Esophagus squamous epithelium (tissue), 5 donors: ENCODE measurements around the gene DVL1. TPM values are rescaled to one million over a fixed set of nuclear protein-coding genes. Genes with fewer than 3 reads are reported as not detected.
"Not testable (repeated sequence)": the region's sequence is repeated elsewhere in the genome, so short reads cannot be mapped to it uniquely, and the experiment has no call there.

Experiments used
- DNase-seq: peaks from one replicate; lab custom pipeline; 2025; lab: John Stamatoyannopoulos, UW
- H3K27ac ChIP-seq, 4 donors: fragments of 200-600 bp; sonication (generic); one replicate each; pipeline ENCODE4 v1.5.1; 2016 to 2019; ENCODE audit warnings: mild to moderate bottlenecking in 1 of 4
- H3K27me3 ChIP-seq, 4 donors: fragments of 200-600 bp; sonication (generic); 1 replicate in 3 of 4; 2 replicates in 1 of 4; pipeline versions ENCODE4 v1.5.1 to v1.6.0; 2017 to 2021; ENCODE audit warnings: antibody characterized with exemption in 1 of 4
- H3K36me3 ChIP-seq, 3 donors: fragments of 200-600 bp; sonication (generic); one replicate each; pipeline ENCODE4 v1.5.1; 2016 to 2019
- H3K4me1 ChIP-seq, 3 donors: fragments of 200-600 bp; sonication (generic); one replicate each; pipeline ENCODE4 v1.5.1; 2017 to 2019
- H3K4me3 ChIP-seq, 4 donors: fragments of 200-600 bp; sonication (generic); 1 replicate in 3 of 4; 2 replicates in 1 of 4; pipeline ENCODE4 v1.5.1; 2016 to 2019; ENCODE audit warnings: mild to moderate bottlenecking in 2 of 4, moderate library complexity in 1 of 4
- H3K9me3 ChIP-seq, 3 donors: fragments of 200-600 bp; sonication (generic); one replicate each; pipeline ENCODE4 v1.5.1; 2016 to 2019
- CTCF ChIP-seq, 6 experiments: fragments of 450-650 bp in 4 of 6; fragments of 200-600 bp in 2 of 6; sonication (generic) in 2 of 6; IDR thresholded peaks; one replicate each; pipeline ENCODE4 v1.5.1; 2016 to 2019; ENCODE audit warnings: antibody characterized with exemption in 6 of 6, mild to moderate bottlenecking in 4 of 6, moderate library complexity in 4 of 6
- POLR2A ChIP-seq, 4 donors: fragments of 450-650 bp; IDR thresholded peaks; one replicate each; pipeline ENCODE4 v1.6.1; 2017; ENCODE audit warnings: antibody characterized with exemption in 4 of 4, mild to moderate bottlenecking in 4 of 4, moderate library complexity in 3 of 4
- WGBS, 2 donors: methylation state at CpG; one replicate each; pipeline ENCODE4 v1.1.5; 2018; 5-methylcytosine and 5-hydroxymethylcytosine counted together
- intact Hi-C: fragments of 100-400 bp; cut with DNase I; formaldehyde crosslinking; loops from one replicate; pipeline ENCODE4 v1.15.0; 2022
- total RNA-seq, 4 donors: library from RNA; depleted of rRNA; stranded (reverse); fragments of >200 nt; gene quantifications; one replicate each; pipeline ENCODE4 v1.1.0, GENCODE V29; 2016
- donor health status: DM: yes; HTN: yes; CAD: no.

Gene DVL1
- total RNA-seq, 4 donors from 2014 or later, result 63.5 to 111 (median 88.0) TPM

GRCh38 chr1:1317420-1317819, 31.8 kb downstream of the DVL1 start:
- no peak for DNase-seq
- Histone ChIP-seq H3K27ac (peak overlapping the region; percentile 50 to 87 (median 82)), H3K27me3 (no peaks in the 10 kb centered on the region), H3K4me1 (peaks cover 15 to 66% (median 34%) of the 10 kb centered on the region in 3 donors), H3K4me3 (no peak overlapping the region), H3K9me3 (no peaks in the 10 kb centered on the region), H3K36me3 (peaks cover 28 to 85% (median 39%) of the 10 kb centered on the region in 3 donors)
- TF ChIP-seq POLR2A (IDR thresholded peaks at IDR 0.05), result no peak
- no peak for TF ChIP-seq CTCF (IDR thresholded peaks at IDR 0.05)
- intact Hi-C loops, result no loop called here
- WGBS, 2 donors, result 70 to 84% methylated on average over 6 of the region's 6 CpGs

GRCh38 chr1:1316199-1316598, 33.0 kb downstream of the DVL1 start:
- DNase-seq, intact Hi-C loops, H3K4me3 ChIP-seq, H3K27me3 ChIP-seq, H3K9me3 ChIP-seq: not testable (repeated sequence)
- WGBS, 2 donors, result 81 to 87% methylated on average over 8 of the region's 8 CpGs
- H3K36me3 ChIP-seq, result peaks cover 35 to 87% (median 40%) of the 10 kb centered on the region in 3 donors
- peaks cover 15 to 62% (median 24%) of the 10 kb centered on the region in 3 donors for H3K4me1 ChIP-seq
- H3K27ac ChIP-seq, result peak overlapping the region in 1 of 4 donors; percentile 87

GRCh38 chr1:1315435-1315954, 33.7 kb downstream of the DVL1 start:
- WGBS, 2 donors, result 81 to 84% methylated on average over 3 to 8 of the region's 26 CpGs
- peaks cover 39 to 87% (median 40%) of the 10 kb centered on the region in 3 donors for H3K36me3 ChIP-seq
- H3K4me3 ChIP-seq, result no peak overlapping the region
- H3K27ac ChIP-seq, result peak overlapping the region in 1 of 4 donors; percentile 17
- H3K4me1 ChIP-seq, result peaks cover 22 to 62% (median 22%) of the 10 kb centered on the region in 3 donors
- no peak for DNase-seq
- intact Hi-C loops, result no loop called here
- no peaks in the 10 kb centered on the region for H3K27me3 ChIP-seq
- H3K9me3 ChIP-seq, result no peaks in the 10 kb centered on the region
- TF ChIP-seq POLR2A (IDR thresholded peaks at IDR 0.05), result no peak
- TF ChIP-seq CTCF (IDR thresholded peaks at IDR 0.05), result no peak

- peaks cover 29 to 64% (median 29%) of the 10 kb centered on the region in 3 donors for H3K4me1 ChIP-seq
- WGBS, 2 donors, result 88 to 95% methylated on average over 11 to 22 of the region's 23 CpGs
Observed at GRCh38 chr1:1314678-1315335, 34.4 kb downstream of the DVL1 start.

GRCh38 chr1:1314237-1314586, 35.0 kb downstream of the DVL1 start:
- intact Hi-C loops, result no loop called here
- WGBS, 2 donors, result no CpG with 5 or more reads among the region's 15 CpGs
- Histone ChIP-seq H3K27ac (no peak overlapping the region), H3K4me3 (no peak overlapping the region), H3K36me3 (peaks cover 38 to 79% (median 39%) of the 10 kb centered on the region in 3 donors), H3K4me1 (peaks cover 35 to 64% (median 35%) of the 10 kb centered on the region in 3 donors), H3K27me3 (no peaks in the 10 kb centered on the region), H3K9me3 (no peaks in the 10 kb centered on the region)
- DNase-seq, result no peak
- TF ChIP-seq CTCF (IDR thresholded peaks at IDR 0.05) (no peak), POLR2A (IDR thresholded peaks at IDR 0.05) (no peak)

More at GRCh38 chr1:1314678-1315335, 34.4 kb downstream of the DVL1 start:
- peak overlapping the region in 1 of 4 donors; percentile 17 for H3K27ac ChIP-seq
- TF ChIP-seq CTCF (IDR thresholded peaks at IDR 0.05), result no peak
- TF ChIP-seq POLR2A (IDR thresholded peaks at IDR 0.05), result no peak
- no peak for DNase-seq
- H3K36me3 ChIP-seq, result peaks cover 39 to 85% (median 40%) of the 10 kb centered on the region in 3 donors
- H3K27me3 ChIP-seq, result no peaks in the 10 kb centered on the region
- H3K4me3 ChIP-seq, result no peak overlapping the region
- no peaks in the 10 kb centered on the region for H3K9me3 ChIP-seq
- intact Hi-C loops, result no loop called here
